ENCODE data around the gene SLC9A2.

- no peak for TF ChIP-seq CTCF (IDR thresholded peaks at IDR 0.05 in 8 of 11, conservative IDR thresholded peaks at IDR 0.05 in 3 of 11)
- no peak for TF ChIP-seq POLR2A (IDR thresholded peaks at IDR 0.05)
These were observed 67.4 kb downstream of the SLC9A2 start for GRCh38 chr2:102686479-102687439.
